K562 (cell line): Measurements from ENCODE around the gene ABCA7. TPM values are rescaled to one million over a fixed set of nuclear protein-coding genes. Genes with fewer than 3 reads are reported as not detected.

Experiments used
- CXXC5 ChIP-seq: fragments of 250-450 bp; sonication (Bioruptor Pico); IDR thresholded peaks from 2 replicates; pipeline ENCODE4 v1.8.0; 2022; ENCODE audit warnings: inconsistent platforms, mild to moderate bottlenecking, moderate library complexity
- E2F6 ChIP-seq, 2 experiments: IDR thresholded peaks; 2 replicates each; pipeline ENCODE4 v1.6.1; 2011; ENCODE audit warnings: borderline replicate concordance in 1 of 2, control low read depth in 1 of 2, low read depth in 1 of 2, low read length in 1 of 2, mild to moderate bottlenecking in 1 of 2, mixed read lengths in 1 of 2, moderate library complexity in 1 of 2; ENCODE audit not compliant: insufficient read depth in 1 of 2, insufficient read length in 1 of 2, poor library complexity in 1 of 2, severe bottlenecking in 1 of 2; ENCODE audit errors: extremely low read depth in 1 of 2
- FOSL1 ChIP-seq: fragments of 200-800 bp; sonication (Bioruptor generic); conservative IDR thresholded peaks from 2 replicates; pipeline ENCODE4 v1.6.1; 2016; ENCODE audit warnings: missing genetic modification characterization, missing compliant biosample characterization
- GATAD2B ChIP-seq: fragments of 450-650 bp; IDR thresholded peaks from 2 replicates; pipeline ENCODE4 v1.6.1; 2017; ENCODE audit warnings: mild to moderate bottlenecking, borderline replicate concordance
- HNRNPH1 ChIP-seq: fragments of 200-400 bp; formaldehyde crosslinking; optimal IDR thresholded peaks from 2 replicates; pipeline ENCODE3; 2017; ENCODE audit warnings: low read depth, mild to moderate bottlenecking, low read length, moderate library complexity
- SIRT6 ChIP-seq: IDR thresholded peaks from one replicate; pipeline ENCODE4 v1.6.1; 2012; ENCODE audit warnings: low read depth, mild to moderate bottlenecking, control low read depth, inconsistent platforms, low read length, moderate library complexity
- ZKSCAN8 ChIP-seq: fragments of 200-800 bp; sonication (Bioruptor generic); IDR thresholded peaks from 2 replicates; pipeline ENCODE4 v1.6.1; 2016; ENCODE audit warnings: missing genetic modification characterization, missing compliant biosample characterization
- ZNF695 ChIP-seq: fragments of 450-650 bp; formaldehyde crosslinking; IDR thresholded peaks from 2 replicates; pipeline ENCODE4 v1.4.0; 2020; ENCODE audit warnings: mild to moderate bottlenecking, moderate library complexity
- polyA plus RNA-seq, 8 experiments: library from polyadenylated mRNA; depleted of rRNA in 4 of 8; stranded (reverse) in 5 of 8; unstranded in 3 of 8; fragments of >200 nt; fragmentation: Nextera tagmentation in 2 of 8; fragmentation: Illumina TruSeq in 1 of 8; extraction: Ambion mirVana in 2 of 8; extraction: Trizol in 1 of 8; gene quantifications; 2 replicates each; pipeline versions ENCODE4 v1.2.1 to v1.2.3, GENCODE V29; 2011 to 2014; ENCODE audit warnings: inconsistent platforms in 1 of 8, missing spikeins in 1 of 8
- total RNA-seq, 7 experiments: library from RNA; depleted of rRNA in 6 of 7; stranded (reverse); fragments of >200 nt in 6 of 7; fragmentation: Illumina TruSeq in 2 of 7; extraction: Trizol in 2 of 7; gene quantifications; 2 replicates each; pipeline versions ENCODE4 v1.2.1 to v1.2.3, GENCODE V29; 2011 to 2021; ENCODE audit warnings: low replicate concordance in 1 of 7
- TF ChIP-seq, protein P1 (sequence below): fragments of 450-650 bp; IDR thresholded peaks from 2 replicates; pipeline ENCODE4 v1.6.1; 2016; ENCODE audit warnings: mild to moderate bottlenecking, moderate library complexity

Gene ABCA7
- total and polyA plus RNA-seq, 9 of the 15 experiments (the other 6 are each of a cell fraction or from before 2014, with no cell fraction given): 2.3 to 96.1 (median 31.2) TPM

DNA sequence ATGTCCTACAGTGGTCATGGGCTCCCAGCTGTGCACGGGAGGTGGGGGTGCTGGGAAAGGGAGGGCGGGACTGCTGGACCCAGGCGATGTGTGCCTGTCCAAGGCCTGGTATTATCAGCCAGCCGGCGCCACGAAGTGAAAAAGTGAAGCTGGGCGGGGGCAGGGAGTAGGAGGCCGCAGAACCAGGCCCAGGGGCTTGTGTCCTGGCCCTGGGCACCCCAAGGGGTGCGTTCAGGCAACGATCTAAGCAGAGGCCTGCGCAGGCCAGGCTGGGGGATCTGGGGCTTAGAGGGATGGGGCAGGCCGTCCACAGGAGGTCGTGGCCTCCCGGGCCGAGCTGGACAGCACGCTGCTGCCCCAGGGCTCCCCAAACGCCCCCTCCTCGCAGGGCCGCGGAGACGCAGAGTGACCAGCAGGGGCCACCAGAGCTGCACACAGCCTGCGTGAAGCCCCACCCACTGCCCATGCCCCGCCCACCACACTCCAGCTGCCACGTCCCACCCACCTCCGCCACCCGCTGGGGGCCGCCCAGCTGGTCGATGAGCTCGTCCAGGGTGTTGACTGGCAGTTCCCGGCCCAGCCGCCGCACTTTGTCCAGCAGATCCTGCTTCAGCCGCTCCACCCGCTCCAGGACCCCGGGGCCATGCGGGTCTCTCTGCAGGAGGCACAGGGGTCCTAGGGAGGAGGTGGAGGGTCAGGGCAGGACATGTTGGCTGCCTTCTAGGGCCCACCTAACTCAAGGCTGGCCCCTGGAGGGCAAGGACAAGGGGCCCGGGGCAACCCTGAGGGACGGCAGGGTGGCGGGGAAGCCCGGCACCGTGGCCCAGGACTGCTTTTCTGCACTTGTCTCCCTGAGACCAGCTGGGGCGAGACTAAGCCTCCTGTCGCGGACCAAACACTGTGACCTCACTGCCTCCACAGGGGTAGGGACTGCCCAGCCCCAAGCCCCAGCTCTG is 73.4 kb downstream of the ABCA7 start (continued):
- TF ChIP-seq ZKSCAN8 (CRISPR knock-in tag) (no peak), SIRT6 (no peak), E2F6 (IDR thresholded peaks at IDR 0.05; ENCODE audit: borderline replicate concordance in 1 of 2, extremely low read depth in 1 of 2, insufficient read depth in 1 of 2, insufficient read length in 1 of 2, low read depth in 1 of 2, low read length in 1 of 2, poor library complexity in 1 of 2, severe bottlenecking in 1 of 2) (peak in 1 of 2 experiments; percentile 10), ZNF695 (no peak), FOSL1 (tag) (no peak), HNRNPH1 (no peak), CXXC5 (peak; percentile 38), GATAD2B (peak; percentile 30; the same call in 1 of the 2 replicates)
- TF ChIP-seq, protein P1, sequence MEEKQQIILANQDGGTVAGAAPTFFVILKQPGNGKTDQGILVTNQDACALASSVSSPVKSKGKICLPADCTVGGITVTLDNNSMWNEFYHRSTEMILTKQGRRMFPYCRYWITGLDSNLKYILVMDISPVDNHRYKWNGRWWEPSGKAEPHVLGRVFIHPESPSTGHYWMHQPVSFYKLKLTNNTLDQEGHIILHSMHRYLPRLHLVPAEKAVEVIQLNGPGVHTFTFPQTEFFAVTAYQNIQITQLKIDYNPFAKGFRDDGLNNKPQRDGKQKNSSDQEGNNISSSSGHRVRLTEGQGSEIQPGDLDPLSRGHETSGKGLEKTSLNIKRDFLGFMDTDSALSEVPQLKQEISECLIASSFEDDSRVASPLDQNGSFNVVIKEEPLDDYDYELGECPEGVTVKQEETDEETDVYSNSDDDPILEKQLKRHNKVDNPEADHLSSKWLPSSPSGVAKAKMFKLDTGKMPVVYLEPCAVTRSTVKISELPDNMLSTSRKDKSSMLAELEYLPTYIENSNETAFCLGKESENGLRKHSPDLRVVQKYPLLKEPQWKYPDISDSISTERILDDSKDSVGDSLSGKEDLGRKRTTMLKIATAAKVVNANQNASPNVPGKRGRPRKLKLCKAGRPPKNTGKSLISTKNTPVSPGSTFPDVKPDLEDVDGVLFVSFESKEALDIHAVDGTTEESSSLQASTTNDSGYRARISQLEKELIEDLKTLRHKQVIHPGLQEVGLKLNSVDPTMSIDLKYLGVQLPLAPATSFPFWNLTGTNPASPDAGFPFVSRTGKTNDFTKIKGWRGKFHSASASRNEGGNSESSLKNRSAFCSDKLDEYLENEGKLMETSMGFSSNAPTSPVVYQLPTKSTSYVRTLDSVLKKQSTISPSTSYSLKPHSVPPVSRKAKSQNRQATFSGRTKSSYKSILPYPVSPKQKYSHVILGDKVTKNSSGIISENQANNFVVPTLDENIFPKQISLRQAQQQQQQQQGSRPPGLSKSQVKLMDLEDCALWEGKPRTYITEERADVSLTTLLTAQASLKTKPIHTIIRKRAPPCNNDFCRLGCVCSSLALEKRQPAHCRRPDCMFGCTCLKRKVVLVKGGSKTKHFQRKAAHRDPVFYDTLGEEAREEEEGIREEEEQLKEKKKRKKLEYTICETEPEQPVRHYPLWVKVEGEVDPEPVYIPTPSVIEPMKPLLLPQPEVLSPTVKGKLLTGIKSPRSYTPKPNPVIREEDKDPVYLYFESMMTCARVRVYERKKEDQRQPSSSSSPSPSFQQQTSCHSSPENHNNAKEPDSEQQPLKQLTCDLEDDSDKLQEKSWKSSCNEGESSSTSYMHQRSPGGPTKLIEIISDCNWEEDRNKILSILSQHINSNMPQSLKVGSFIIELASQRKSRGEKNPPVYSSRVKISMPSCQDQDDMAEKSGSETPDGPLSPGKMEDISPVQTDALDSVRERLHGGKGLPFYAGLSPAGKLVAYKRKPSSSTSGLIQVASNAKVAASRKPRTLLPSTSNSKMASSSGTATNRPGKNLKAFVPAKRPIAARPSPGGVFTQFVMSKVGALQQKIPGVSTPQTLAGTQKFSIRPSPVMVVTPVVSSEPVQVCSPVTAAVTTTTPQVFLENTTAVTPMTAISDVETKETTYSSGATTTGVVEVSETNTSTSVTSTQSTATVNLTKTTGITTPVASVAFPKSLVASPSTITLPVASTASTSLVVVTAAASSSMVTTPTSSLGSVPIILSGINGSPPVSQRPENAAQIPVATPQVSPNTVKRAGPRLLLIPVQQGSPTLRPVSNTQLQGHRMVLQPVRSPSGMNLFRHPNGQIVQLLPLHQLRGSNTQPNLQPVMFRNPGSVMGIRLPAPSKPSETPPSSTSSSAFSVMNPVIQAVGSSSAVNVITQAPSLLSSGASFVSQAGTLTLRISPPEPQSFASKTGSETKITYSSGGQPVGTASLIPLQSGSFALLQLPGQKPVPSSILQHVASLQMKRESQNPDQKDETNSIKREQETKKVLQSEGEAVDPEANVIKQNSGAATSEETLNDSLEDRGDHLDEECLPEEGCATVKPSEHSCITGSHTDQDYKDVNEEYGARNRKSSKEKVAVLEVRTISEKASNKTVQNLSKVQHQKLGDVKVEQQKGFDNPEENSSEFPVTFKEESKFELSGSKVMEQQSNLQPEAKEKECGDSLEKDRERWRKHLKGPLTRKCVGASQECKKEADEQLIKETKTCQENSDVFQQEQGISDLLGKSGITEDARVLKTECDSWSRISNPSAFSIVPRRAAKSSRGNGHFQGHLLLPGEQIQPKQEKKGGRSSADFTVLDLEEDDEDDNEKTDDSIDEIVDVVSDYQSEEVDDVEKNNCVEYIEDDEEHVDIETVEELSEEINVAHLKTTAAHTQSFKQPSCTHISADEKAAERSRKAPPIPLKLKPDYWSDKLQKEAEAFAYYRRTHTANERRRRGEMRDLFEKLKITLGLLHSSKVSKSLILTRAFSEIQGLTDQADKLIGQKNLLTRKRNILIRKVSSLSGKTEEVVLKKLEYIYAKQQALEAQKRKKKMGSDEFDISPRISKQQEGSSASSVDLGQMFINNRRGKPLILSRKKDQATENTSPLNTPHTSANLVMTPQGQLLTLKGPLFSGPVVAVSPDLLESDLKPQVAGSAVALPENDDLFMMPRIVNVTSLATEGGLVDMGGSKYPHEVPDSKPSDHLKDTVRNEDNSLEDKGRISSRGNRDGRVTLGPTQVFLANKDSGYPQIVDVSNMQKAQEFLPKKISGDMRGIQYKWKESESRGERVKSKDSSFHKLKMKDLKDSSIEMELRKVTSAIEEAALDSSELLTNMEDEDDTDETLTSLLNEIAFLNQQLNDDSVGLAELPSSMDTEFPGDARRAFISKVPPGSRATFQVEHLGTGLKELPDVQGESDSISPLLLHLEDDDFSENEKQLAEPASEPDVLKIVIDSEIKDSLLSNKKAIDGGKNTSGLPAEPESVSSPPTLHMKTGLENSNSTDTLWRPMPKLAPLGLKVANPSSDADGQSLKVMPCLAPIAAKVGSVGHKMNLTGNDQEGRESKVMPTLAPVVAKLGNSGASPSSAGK: no peak
